IMR-90 (cell line): Measurements from ENCODE around the gene BRD8. TPM values are rescaled to one million over a fixed set of nuclear protein-coding genes. Genes with fewer than 3 reads are reported as not detected.

Experiments used
- ATAC-seq: fragments of 200-7000 bp; cut with Tn5 transposase; 2 replicates; pipeline ENCODE4 v1.9.1; 2020; ENCODE audit warnings: low read depth, mild to moderate bottlenecking, moderate library complexity
- BruUV-seq: library from RNA; stranded (reverse); fragments of 400-500 nt; replicated peaks from 2 replicates; lab custom pipeline; 2021; lab: Mats Ljungman, UMichigan
- CTCF ChIA-PET: fragments of 300-600 bp; formaldehyde crosslinking; extraction: SDS; loops from one replicate; lab custom pipeline; 2021; ENCODE audit warnings: antibody characterized with exemption; lab: Yijun Ruan, JAX
- POLR2A ChIA-PET: fragments of 300-600 bp; sonication (Branson Sonifier 250); formaldehyde crosslinking; loops from one replicate; lab custom pipeline; 2022; ENCODE audit warnings: antibody characterized with exemption; ENCODE audit not compliant: unreplicated experiment; lab: Charles Lee
- DNase-seq: peaks from one replicate; pipeline ENCODE4 v3.0.0; 2013
- H2AFZ ChIP-seq: replicated peaks from 2 replicates; pipeline ENCODE3; 2013; ENCODE audit warnings: low read length, mild to moderate bottlenecking; ENCODE audit not compliant: poor library complexity
- H2AK5ac ChIP-seq: 2 replicates; pipeline ENCODE4 v1.6.1; 2013; ENCODE audit warnings: low read depth, low read length, inconsistent platforms
- H2AK9ac ChIP-seq: replicated peaks from 2 replicates; pipeline ENCODE3; 2013; ENCODE audit warnings: mild to moderate bottlenecking, low read depth, low read length, moderate library complexity; ENCODE audit not compliant: poor library complexity
- H2BK120ac ChIP-seq: 2 replicates; pipeline ENCODE4 v1.6.1; 2013; ENCODE audit warnings: low read depth, low read length, inconsistent platforms
- H2BK15ac ChIP-seq: 3 replicates; pipeline ENCODE4 v1.6.1; 2013; ENCODE audit warnings: low read depth, low read length, inconsistent platforms
- H2BK20ac ChIP-seq: 2 replicates; pipeline ENCODE4 v1.6.1; 2013; ENCODE audit warnings: low read depth, mild to moderate bottlenecking, inconsistent platforms, low read length, moderate library complexity
- H2BK5ac ChIP-seq: 2 replicates; pipeline ENCODE4 v1.6.1; 2013; ENCODE audit warnings: mild to moderate bottlenecking, low read depth, low read length, inconsistent platforms; ENCODE audit not compliant: poor library complexity, severe bottlenecking
- H3K14ac ChIP-seq: replicated peaks from 2 replicates; pipeline ENCODE4 v1.6.1; 2013; ENCODE audit warnings: low read depth, low read length, inconsistent platforms
- H3K18ac ChIP-seq: 2 replicates; pipeline ENCODE4 v1.6.1; 2013; ENCODE audit warnings: low read depth, low read length, control low read depth
- H3K23ac ChIP-seq: 2 replicates; pipeline ENCODE4 v1.6.1; 2013; ENCODE audit warnings: low read depth, low read length, inconsistent platforms
- H3K27ac ChIP-seq: 2 replicates; pipeline ENCODE4 v1.5.1; 2013; ENCODE audit warnings: mild to moderate bottlenecking, control low read depth, low read length; ENCODE audit not compliant: insufficient read depth
- H3K27me3 ChIP-seq: 2 replicates; pipeline ENCODE4 v1.6.1; 2013; ENCODE audit warnings: low read length; ENCODE audit not compliant: control insufficient read depth, insufficient read depth
- H3K36me3 ChIP-seq: 2 replicates; pipeline ENCODE4 v1.6.1; 2013; ENCODE audit warnings: low read length, mixed read lengths; ENCODE audit not compliant: control insufficient read depth, insufficient read depth
- H3K4ac ChIP-seq: 2 replicates; pipeline ENCODE4 v1.6.1; 2013; ENCODE audit warnings: low read depth, low read length, inconsistent platforms
- H3K4me1 ChIP-seq: 2 replicates; pipeline ENCODE4 v1.6.1; 2013; ENCODE audit warnings: low read length, mixed read lengths; ENCODE audit not compliant: control insufficient read depth, insufficient read depth
- H3K4me2 ChIP-seq: 2 replicates; pipeline ENCODE4 v1.6.1; 2013; ENCODE audit warnings: low read depth, mild to moderate bottlenecking, control low read depth, low read length, moderate library complexity
- H3K4me3 ChIP-seq: 2 replicates; pipeline ENCODE4 v1.5.1; 2013; ENCODE audit warnings: low read depth, mild to moderate bottlenecking, control low read depth, low read length, moderate library complexity; ENCODE audit not compliant: insufficient read depth
- H3K56ac ChIP-seq: 2 replicates; pipeline ENCODE4 v1.6.1; 2013; ENCODE audit warnings: low read length, inconsistent platforms; ENCODE audit not compliant: insufficient read depth; ENCODE audit errors: extremely low read depth
- H3K79me1 ChIP-seq, 2 experiments: 2 replicates each; pipeline ENCODE4 v1.6.1; 2013; ENCODE audit warnings: low read length in 2 of 2, inconsistent platforms in 1 of 2, low read depth in 1 of 2
- H3K9ac ChIP-seq: 2 replicates; pipeline ENCODE4 v1.6.1; 2013; ENCODE audit warnings: low read depth, low read length, control low read depth
- H3K9me1 ChIP-seq: 2 replicates; pipeline ENCODE4 v1.6.1; 2013; ENCODE audit warnings: low read length, inconsistent platforms; ENCODE audit not compliant: insufficient read depth
- H3K9me3 ChIP-seq: 2 replicates; pipeline ENCODE4 v1.6.1; 2013; ENCODE audit warnings: low read length; ENCODE audit not compliant: control insufficient read depth, insufficient read depth
- H4K20me1 ChIP-seq: 2 replicates; pipeline ENCODE4 v1.6.1; 2013; ENCODE audit warnings: low read length, inconsistent platforms; ENCODE audit not compliant: insufficient read depth
- H4K5ac ChIP-seq: 2 replicates; pipeline ENCODE4 v1.6.1; 2013; ENCODE audit warnings: mild to moderate bottlenecking, low read depth, low read length, control low read depth
- H4K8ac ChIP-seq, 2 experiments: 2 replicates each; pipeline ENCODE4 v1.6.1; 2013; ENCODE audit warnings: low read depth in 2 of 2, low read length in 2 of 2, control low read depth in 1 of 2, inconsistent platforms in 1 of 2
- H4K91ac ChIP-seq: 2 replicates; pipeline ENCODE4 v1.6.1; 2013; ENCODE audit warnings: low read depth, low read length, inconsistent platforms; ENCODE audit not compliant: insufficient read depth
- FOS ChIP-seq: fragments of 150-350 bp; IDR thresholded peaks from 2 replicates; pipeline ENCODE4 v1.6.1; 2016; ENCODE audit warnings: low read depth, low read length
- dilution Hi-C: fragments of 300-500 bp; cut with HindIII; formaldehyde crosslinking; loops from one replicate; pipeline ENCODE4 v1.14.3; 2018; ENCODE audit warnings: low sequenced_read_pairs; ENCODE audit not compliant: unreplicated experiment
- in situ Hi-C: fragments of 300-500 bp; cut with MboI; formaldehyde crosslinking; loops from 3 replicates; pipeline ENCODE4 v1.14.3; 2019; ENCODE audit warnings: low sequenced_read_pairs, inconsistent platforms, mixed read lengths
- intact Hi-C: fragments of 100-400 bp; cut with micrococcal nuclease; formaldehyde crosslinking; loops from 2 replicates; pipeline ENCODE4 v1.10.0; 2022
- polyA plus RNA-seq, 3 experiments: library from polyadenylated mRNA; depleted of rRNA; stranded (reverse); fragments of >200 nt; gene quantifications; 2 replicates each; pipeline ENCODE4 v1.2.3, GENCODE V29; 2012; ENCODE audit warnings: low replicate concordance in 1 of 3
- total RNA-seq: library from RNA; depleted of rRNA; stranded (reverse); fragments of >200 nt; gene quantifications from 2 replicates; pipeline ENCODE4 v1.2.3, GENCODE V29; 2012
- TF ChIP-seq, protein P1 (sequence below): fragments of 150-350 bp; IDR thresholded peaks from 2 replicates; pipeline ENCODE4 v1.6.1; 2017; ENCODE audit warnings: mild to moderate bottlenecking, antibody characterized with exemption, low read length, low read depth

BRD8 gene
- total and polyA plus RNA-seq, 2 of the 4 experiments (the other 2 are of a cell fraction) = 36.9 to 43.6 TPM

DNA sequence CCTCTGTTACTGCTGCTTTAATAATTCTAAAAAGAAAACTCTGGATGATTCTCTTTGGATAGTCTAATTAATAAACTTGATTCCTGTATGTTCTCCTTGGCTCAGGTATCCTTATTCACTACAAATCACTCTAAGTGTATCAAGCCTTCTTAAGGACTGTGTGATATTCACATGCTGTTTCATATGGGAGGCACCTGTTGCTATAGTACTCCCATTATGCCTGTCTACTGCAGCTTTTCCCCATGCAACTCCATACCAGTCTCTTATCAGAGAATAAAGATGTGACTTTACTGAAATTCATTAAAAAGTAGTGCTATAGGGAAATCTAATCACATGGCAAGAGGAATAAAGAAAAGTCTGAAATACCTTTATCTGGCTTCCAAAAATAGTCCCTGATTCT, 14.7 kb downstream of the BRD8 start:
- Histone ChIP-seq H2BK120ac (no peak overlapping the region), H3K27me3 (no peaks in the 10 kb centered on the region), H3K4me2 (no peak overlapping the region), H4K5ac (no peak overlapping the region), H3K56ac (no peak overlapping the region), H3K23ac (no peak overlapping the region), H4K91ac (no peak overlapping the region), H3K14ac (no peak overlapping the region), H2BK15ac (no peak overlapping the region), H4K8ac (no peak overlapping the region), H3K36me3 (peaks cover 73% of the 10 kb centered on the region), H3K4ac (no peak overlapping the region), H2BK20ac (no peak overlapping the region), H3K18ac (no peak overlapping the region), H3K9me1 (no peaks in the 10 kb centered on the region), H3K27ac (no peak overlapping the region), H3K9ac (no peak overlapping the region), H2AK5ac (no peak overlapping the region), H3K9me3 (no peaks in the 10 kb centered on the region), H2AFZ (no peak overlapping the region), H2BK5ac (no peak overlapping the region), H2AK9ac (no peak overlapping the region), H4K20me1 (no peaks in the 10 kb centered on the region), H3K4me1 (no peaks in the 10 kb centered on the region), H3K79me1 (peaks cover 12 to 17% of the 10 kb centered on the region in 2 experiments; a peak in 3 of 4 replicates), H3K4me3 (no peak overlapping the region)
- ChIA-PET POLR2A (no interaction called here), CTCF (no interaction called here)
- BruUV-seq = no TSS peak
- DNase-seq (no peak), ATAC-seq (no peak)
- no peak for TF ChIP-seq FOS
- TF ChIP-seq, protein P1, sequence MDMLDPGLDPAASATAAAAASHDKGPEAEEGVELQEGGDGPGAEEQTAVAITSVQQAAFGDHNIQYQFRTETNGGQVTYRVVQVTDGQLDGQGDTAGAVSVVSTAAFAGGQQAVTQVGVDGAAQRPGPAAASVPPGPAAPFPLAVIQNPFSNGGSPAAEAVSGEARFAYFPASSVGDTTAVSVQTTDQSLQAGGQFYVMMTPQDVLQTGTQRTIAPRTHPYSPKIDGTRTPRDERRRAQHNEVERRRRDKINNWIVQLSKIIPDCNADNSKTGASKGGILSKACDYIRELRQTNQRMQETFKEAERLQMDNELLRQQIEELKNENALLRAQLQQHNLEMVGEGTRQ = no peak
- intact Hi-C loops (no loop called here), in situ Hi-C loops (no loop called here), dilution Hi-C loops (no loop called here)
